SKM-1 treated with dmso at 0.1 percent for 144 hours (cell line): ENCODE data around the gene IL25.
A peak's percentile ranks its signal among the peaks of the same experiment; 100 is the strongest.
"Not testable (repeated sequence)": the region's sequence is repeated elsewhere in the genome, so short reads cannot be mapped to it uniquely, and the experiment has no call there.

Source experiments
- DNase-seq: peaks from one replicate; lab custom pipeline; 2025; ENCODE audit not compliant: unreplicated experiment; lab: John Stamatoyannopoulos, UW

The IL25 gene

DNA sequence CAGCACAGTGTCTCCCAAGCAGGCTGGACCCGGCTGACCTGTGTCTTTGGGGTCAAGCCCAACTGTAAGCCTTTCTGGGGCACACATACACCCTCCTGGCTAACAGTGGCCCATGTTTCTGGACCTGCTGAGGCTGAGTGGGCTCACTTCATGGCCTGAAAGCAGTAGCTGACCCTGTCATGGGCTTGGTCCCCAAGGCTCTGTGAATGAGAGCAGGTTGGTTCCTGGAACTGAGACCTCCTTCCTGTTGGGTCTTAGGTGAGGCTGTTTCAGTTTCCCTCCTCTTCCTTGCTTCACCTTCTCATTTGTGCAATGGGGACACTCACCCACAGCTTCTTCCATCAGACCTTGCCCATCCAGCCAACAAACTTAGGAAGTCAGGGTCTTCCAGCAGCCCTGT lies 744 bp upstream of the IL25 start:
- DNase-seq: no peak

GRCh38 chr14:23373041-23373440 lies 432 bp downstream of the IL25 start:
- DNase-seq: no peak

DNA sequence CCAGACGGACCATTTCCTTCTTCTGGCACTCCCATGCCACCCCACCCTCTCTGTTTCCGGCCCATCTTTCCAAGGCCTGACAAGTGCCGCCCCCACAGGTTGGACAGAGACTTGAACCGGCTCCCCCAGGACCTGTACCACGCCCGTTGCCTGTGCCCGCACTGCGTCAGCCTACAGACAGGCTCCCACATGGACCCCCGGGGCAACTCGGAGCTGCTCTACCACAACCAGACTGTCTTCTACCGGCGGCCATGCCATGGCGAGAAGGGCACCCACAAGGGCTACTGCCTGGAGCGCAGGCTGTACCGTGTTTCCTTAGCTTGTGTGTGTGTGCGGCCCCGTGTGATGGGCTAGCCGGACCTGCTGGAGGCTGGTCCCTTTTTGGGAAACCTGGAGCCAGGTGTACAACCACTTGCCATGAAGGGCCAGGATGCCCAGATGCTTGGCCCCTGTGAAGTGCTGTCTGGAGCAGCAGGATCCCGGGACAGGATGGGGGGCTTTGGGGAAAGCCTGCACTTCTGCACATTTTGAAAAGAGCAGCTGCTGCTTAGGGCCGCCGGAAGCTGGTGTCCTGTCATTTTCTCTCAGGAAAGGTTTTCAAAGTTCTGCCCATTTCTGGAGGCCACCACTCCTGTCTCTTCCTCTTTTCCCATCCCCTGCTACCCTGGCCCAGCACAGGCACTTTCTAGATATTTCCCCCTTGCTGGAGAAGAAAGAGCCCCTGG lies 3.1 kb downstream of the IL25 start:
- DNase-seq: no peak

DNA sequence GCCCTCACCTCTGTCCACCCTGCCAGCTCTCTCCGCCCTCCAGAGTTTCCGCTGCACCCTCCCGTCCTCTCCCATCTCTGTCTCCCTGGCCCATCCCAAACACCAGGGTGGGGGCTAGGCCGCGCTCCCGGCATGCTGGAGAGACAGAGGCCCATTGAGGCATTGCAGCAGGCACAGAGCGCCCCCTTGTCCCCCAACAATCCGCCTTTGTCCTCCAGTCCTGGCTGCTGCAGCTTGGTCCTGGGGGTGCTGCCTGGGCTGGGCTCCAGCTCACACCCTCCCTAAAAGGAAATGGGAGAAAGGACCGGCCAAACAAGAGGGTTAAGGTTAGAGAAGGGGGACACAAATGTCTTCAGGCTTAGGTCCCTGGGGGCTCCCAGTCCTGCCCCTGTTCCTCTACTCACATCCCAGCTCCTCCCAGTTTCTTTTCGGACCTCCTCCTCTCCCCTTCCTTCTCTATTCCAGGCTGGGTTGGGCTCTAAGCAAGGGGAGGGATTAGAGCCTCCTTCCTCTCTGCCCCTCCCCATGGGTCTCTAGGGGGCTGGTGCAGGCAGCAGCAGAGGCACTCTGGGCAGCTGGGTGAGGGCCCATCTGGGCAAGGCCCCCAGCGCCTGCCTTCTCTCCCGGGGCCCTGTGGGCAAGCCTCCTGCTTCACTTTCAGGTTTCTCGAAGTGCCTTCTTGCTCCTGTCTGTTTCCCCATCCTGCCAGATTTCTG lies 4.0 kb downstream of the IL25 start, which contains the start of gene CMTM5:
Gene CMTM5 (plus strand): TSS at position 565 of the 716 bp plus-strand sequence. CDS start 206 bp downstream, outside the sequence.
- no peak for DNase-seq

GRCh38 chr14:23377198-23377550 lies 4.6 kb downstream of the IL25 start:
- DNase-seq: no peak

DNA sequence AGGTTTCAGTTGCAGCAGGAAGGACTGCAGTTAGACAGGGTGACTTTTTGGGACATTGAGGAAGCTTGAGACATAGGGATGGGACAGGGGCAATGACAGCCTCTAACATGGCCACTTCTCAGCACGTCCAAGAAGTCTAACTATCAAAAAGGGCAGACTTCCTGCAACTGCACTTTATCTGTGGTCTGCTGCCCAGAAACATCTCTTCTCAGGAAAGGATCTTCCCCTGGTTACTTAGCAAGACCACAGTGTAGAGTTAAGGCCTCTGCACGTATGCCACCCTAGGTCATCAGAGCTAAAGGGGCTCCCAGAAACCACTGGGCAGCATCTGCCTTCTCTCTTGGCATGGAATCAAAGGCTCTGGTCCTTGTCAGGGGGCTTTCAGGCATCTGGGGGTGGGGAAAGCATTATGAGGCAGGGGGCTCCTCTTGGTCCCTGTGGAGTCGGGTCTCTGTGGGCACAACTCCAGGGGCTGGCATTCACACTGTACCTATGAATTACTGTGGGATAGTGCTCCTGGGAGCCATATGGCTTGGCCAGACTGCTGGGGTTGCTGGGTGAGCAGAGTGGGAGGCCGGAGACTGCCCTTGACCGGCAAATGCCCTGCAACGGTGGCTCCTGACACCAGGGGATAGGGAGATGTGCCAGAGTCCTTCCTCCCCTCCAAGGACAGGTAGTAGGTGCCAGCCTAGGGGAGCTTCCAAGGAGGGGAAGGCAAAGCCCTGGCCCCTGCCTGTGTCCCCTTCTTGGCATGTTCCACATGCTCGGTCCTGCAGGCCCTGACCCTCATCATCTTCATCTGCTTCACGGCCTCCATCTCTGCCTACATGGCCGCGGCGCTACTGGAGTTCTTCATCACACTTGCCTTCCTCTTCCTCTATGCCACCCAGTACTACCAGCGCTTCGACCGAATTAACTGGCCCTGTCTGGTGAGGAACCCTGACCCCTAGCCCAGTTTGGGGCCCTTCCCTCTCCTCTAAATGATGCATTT lies 5.3 kb downstream of the IL25 start:
- no peak for DNase-seq

GRCh38 chr14:23378612-23379220 lies 6.1 kb downstream of the IL25 start:
- no peak for DNase-seq

DNA sequence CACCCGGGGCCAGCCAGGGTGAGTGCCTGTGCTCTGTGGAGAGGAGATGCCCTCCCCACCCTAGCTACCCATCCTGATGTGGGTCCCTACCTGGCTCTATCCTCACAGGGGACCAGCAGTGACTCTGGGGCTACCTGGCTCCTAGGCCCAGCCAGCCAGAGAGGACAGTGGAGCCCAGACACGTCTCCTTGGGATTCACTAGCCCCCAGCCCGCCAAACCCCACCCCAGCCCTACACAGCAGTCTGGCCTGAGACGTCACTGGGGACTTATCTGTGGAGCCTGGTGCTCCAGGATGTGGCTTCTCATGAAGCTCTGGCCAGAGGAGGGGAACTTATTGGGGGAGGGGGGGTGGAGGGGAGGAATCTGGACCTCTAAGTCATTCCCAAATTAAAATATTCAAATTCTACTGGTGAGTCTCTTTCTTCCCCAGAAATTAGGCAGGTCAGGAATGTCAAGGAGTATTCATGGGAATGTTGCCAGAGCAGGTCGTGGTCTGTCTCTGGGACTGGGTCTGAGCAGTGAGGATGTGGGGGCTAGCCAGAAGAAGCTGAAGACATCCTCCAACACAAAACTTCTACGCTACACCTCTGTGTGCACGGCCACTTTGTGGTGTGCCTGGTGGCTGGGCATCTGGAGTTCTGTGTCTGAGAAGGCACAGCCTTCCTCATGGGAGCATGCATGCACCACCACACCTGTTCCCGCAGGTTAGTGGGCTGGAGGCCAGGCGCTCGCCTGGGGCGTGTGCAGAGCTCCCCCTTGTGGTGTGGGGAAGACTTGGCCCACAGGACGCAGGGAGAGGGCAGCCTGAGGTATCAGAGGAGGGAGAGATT lies 7.0 kb downstream of the IL25 start:
- DNase-seq: no peak

- DNase-seq: no peak
These were observed 7.7 kb downstream of the IL25 start for GRCh38 chr14:23380197-23380914.

GRCh38 chr14:23380976-23381375 lies 8.4 kb downstream of the IL25 start:
- DNase-seq: no peak

DNA sequence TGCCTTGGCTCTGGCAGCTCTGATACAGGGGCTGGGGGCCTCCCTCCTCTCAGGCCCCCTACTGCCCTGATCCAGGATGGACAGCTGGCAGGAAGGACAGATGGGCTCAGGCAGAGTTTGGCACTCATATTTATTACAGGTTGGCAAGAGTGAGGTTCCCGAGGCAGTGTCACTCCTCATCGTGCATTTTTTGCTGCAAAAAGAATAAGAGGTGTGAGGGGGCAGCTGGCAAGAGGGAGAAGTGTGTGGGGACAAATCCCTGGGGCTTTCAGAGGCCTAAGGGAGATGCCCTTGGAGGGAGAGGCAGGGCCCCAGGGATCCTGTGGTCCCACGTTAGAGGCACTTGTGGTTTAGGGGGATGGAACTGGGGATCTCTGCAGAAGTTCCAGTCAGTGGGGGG lies 9.3 kb downstream of the IL25 start:
- peak; percentile 100 for DNase-seq

- no peak for DNase-seq
These were observed 9.7 kb downstream of the IL25 start for GRCh38 chr14:23382276-23382675.

GRCh38 chr14:23382731-23383440 lies 10.3 kb downstream of the IL25 start:
- DNase-seq: no peak

- DNase-seq: no peak
These were observed 11.9 kb downstream of the IL25 start for GRCh38 chr14:23384364-23385080.

- DNase-seq: no peak
These were observed 12.6 kb downstream of the IL25 start for GRCh38 chr14:23385244-23385641.

GRCh38 chr14:23385642-23386265 lies 13.1 kb downstream of the IL25 start:
- DNase-seq: no peak

DNA sequence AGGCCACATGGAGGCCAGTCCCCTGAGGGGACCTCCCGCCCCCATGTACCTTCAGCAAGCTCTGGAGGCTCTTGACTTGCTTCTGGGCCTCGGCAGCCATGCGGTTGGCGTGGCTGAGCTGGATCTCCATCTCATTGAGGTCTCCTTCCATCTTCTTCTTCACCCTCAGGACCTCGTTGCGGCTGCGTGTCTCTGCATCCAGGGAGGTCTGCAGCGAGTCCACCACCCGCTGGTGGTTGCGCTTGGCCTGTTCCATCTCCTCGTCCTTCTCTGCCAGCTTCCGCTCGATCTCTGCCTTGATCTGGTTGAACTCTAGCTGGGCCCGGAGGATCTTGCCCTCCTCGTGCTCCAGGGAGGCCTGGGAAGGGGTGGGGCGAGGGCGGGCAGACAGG lies 13.7 kb downstream of the IL25 start:
- not testable (repeated sequence) for DNase-seq

GRCh38 chr14:23386999-23387398 lies 14.4 kb downstream of the IL25 start:
- no peak for DNase-seq
